Right ventricle myocardium inferior (tissue), 1 donor: ENCODE data around the gene ZNRF3. TPM values are rescaled to one million over a fixed set of nuclear protein-coding genes. Genes with fewer than 3 reads are reported as not detected.
A peak's percentile ranks its signal among the peaks of the same experiment; 100 is the strongest.
"Not testable (repeated sequence)": the region's sequence is repeated elsewhere in the genome, so short reads cannot be mapped to it uniquely, and the experiment has no call there.

Source experiments
- ATAC-seq: fragments of 200-7000 bp; cut with Tn5 transposase; one replicate; pipeline ENCODE4 v1.9.1; 2020; ENCODE audit warnings: mild to moderate bottlenecking, moderate library complexity
- DNase-seq: peaks from one replicate; pipeline ENCODE4 v3.0.0; 2021; ENCODE audit errors: missing footprints
- intact Hi-C: fragments of 100-400 bp; cut with DNase I; formaldehyde crosslinking; loops from one replicate; pipeline ENCODE4 v1.11.0; 2022
- total RNA-seq: library from RNA; stranded (reverse); fragmentation: NEBNext Ultra II Directional; extraction: Animal tissue kit (Norgen Biotek cat#: 25700); gene quantifications from one replicate; pipeline ENCODE4 v1.2.1, GENCODE V29; 2021
- donor health status: DM: no; HTN: yes; CAD: no; lungs with severe emphysema.

The ZNRF3 gene
- total RNA-seq, 1 donor from 2014 or later: 5.4 TPM

- intact Hi-C loops: no loop called here
- ATAC-seq (peak; percentile 10), DNase-seq (no peak)
These were observed 861 bp upstream of the ZNRF3 start for GRCh38 chr22:28882545-28882877.

DNA sequence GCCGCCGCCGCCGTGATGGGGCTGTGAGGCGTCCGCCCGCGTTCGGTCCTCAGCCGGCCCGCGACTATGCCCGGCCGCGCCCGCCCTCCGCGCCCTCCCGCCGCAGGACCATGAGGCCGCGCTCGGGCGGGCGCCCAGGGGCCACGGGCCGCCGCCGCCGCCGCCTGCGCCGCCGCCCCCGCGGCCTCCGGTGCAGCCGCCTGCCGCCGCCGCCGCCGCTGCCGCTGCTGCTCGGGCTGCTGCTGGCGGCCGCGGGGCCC, 215 bp downstream of the ZNRF3 start:
- intact Hi-C loops: no loop called here
- DNase-seq: no peak
- ATAC-seq: no peak

DNA sequence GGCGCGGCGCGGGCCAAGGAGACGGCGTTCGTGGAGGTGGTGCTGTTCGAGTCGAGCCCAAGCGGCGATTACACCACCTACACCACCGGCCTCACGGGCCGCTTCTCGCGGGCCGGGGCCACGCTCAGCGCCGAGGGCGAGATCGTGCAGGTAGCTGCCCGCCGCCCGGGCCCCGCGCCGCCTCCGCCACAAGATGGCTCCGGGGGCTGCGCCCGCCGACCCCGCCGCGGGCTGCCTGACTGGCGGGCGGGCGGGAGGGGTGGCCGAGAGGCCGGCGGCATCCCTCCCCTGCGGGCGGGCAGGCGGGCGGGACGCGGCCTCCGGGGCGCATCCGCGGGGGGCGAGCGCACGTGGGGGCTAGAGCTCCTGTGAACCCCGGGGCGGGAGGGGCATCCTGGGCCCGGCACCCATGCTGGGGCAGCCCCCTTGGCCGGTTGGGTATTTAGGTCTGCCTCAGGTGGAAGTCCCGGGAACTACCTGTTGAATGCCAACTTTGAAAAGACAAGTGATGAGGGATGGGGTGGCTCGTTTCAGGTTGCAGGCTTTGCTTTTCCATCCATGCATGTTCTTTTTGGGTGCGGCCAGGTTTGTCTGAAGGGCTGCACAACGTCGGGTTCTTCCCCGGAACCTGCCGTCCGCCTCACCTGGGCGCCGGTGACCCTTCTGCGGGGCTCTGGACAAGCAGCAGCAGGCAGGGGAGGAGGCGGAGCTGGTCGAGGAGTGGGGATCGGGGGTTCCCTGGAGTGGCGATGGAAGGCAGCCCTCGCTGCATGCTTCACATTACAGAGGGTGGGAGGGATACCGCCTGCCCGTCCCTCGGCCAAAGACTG, 760 bp downstream of the ZNRF3 start:
- ATAC-seq: no peak
- DNase-seq: peak; percentile 74
- intact Hi-C loops: no loop called here

- ATAC-seq (no peak), DNase-seq (no peak)
- intact Hi-C loops: no loop called here
These were observed 1.5 kb downstream of the ZNRF3 start for GRCh38 chr22:28884747-28885350.

DNA sequence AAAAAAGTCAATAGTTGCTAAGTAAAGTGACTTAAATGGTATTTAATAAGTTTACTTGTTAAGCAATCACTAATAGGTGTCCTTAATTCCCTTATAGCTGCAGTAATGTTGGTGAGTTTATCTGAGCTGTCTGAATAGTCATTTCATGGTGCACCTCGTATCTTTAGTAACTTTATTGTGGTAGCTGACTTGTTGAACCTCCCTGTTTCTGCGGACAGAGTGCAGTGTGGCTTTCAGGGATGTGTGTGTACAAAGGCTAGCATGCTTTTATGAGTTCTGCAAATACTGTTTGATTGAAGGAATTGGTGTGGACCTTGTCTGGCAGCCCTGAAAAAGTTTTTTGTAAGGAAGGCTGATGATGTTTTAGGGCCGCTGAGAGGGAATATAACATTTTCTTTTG, 2.6 kb downstream of the ZNRF3 start:
- DNase-seq: no peak
- no peak for ATAC-seq
- intact Hi-C loops: no loop called here

GRCh38 chr22:28886679-28887078, 3.3 kb downstream of the ZNRF3 start:
- DNase-seq, intact Hi-C loops, ATAC-seq: not testable (repeated sequence)

DNA sequence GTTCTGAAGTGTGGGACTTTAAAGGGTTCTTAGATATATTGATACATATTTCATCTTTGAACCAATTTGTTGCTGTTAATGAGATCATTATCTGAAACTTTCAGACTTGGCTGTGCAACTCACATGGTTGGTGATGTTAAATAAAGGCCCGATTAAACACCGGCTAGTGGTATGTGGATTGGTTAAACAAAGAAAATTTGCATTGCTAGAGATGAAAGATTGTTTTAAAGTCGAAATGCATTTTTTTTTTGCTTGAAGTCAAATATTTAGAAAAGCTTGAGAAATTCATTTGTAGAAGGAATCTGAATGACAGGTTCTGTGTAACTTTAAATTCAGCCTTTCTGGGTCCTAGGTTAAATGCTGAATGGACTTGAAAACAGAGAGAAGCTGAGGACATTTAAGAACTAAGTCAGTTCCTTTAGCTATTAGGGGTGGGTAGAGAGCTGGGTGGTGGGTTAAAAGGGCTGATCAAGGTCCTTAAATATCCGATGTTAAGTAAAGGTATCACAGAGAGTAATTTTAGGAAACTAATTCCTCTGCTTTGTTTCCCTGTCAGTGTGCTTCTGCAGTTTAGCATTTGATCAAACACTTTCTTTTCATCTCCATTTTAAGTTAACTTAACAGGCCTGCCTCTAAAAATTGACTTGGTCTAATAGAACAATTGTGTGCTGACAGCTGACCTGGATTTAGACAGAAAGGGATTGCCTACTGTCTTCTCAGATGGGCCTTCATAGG, 4.5 kb downstream of the ZNRF3 start:
- ATAC-seq (no peak), DNase-seq (no peak)
- intact Hi-C loops: no loop called here

DNA sequence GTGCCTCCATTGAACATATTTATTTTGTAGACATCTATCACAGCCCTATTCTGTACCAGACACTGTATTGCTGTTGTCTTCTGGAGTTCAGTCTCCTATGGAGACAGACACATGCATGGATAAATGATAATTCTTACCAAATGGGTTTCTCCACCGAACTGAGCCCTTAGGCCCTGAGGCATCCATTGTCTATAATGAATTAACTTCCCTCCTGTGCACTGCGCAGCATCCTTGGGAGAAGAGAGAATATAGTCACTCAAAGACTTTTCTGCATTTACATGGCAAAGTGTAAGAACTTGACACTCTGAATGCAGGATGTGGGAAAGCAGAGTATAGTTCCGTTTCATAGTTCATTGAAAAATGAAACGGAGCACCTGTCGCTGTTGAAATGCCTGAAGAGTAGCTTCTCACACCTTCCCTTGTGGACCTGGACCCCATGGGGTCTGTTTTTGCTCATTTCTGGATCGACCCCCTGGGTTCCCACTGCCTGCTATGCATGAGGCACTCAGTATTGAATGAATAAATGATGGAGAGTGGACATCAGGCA, 6.2 kb downstream of the ZNRF3 start:
- DNase-seq (no peak), ATAC-seq (no peak)
- intact Hi-C loops: no loop called here

DNA sequence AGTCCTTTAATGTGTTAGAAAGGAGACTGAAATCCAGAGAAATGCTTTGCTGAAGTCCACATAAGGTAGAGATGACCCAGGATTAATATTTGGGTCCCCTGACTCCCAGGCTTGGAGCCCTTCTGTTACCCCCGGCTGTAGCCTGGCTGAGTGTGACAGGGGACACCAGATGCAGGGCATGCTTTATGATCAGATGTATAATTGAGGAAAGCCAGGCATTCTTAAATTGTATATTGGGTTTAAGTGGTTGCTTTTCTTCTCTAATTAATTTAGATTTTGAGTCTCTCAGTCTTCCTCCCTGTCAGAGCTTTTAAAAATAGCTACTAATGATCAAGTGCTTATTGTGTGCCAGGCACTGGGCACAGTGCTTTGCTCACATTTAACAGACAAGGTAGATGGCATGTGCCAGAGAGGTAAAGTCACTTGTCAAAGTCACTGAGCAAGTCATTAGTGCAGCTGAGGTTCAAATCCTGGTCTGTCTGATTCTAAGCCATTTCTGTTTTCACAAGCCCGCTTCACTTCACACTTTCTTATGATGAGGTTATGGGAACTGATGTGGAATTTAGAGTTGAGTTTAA, 7.9 kb downstream of the ZNRF3 start:
- ATAC-seq (no peak), DNase-seq (no peak)
- intact Hi-C loops: no loop called here

DNA sequence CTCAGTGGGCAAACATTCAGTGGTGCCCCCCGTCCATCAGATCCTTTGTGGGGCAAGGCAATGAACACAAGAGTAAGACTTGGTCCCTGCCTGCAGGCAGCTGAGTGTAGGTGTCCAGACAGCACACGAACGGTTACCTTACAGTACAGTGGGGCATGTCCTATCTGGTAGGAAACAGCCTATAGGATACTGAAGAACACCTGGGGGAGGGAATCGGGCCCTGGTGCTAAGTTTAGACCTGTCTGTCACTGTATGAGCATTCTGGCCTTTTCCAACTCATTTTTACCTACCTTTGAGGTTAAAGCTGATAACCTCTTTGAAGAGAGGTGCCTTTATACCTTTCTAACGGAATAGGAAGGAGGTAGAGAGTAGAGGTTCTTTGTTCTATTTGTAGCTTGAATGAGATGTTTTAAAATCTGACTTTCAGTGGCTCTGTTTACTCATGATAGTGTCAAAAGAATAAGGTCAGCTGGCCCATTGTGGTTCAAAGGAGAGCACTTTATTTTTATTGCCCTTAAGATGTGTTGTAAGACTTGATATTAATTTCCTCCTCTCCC, 8.9 kb downstream of the ZNRF3 start:
- intact Hi-C loops: no loop called here
- ATAC-seq: no peak
- no peak for DNase-seq

DNA sequence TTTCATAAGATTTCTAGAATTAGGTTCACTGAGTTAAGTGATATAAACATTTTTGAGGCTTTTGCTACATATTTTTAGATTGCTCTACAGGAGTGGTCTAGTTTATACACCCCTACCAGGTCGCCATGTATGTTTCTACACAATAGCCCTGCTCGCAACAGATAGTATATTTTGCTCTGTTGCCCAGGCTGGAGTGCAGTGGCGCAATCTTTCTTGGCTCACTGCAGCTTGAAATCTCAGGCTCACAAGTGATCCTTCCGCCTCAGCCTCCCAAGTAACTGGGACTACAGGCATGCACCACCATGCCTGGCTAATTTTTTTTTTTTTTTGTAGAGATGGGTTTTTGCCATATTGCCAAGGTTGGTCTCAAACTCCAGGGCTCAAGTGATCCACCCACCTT, 10.4 kb downstream of the ZNRF3 start:
- no peak for DNase-seq
- no peak for ATAC-seq
- intact Hi-C loops: no loop called here

DNA sequence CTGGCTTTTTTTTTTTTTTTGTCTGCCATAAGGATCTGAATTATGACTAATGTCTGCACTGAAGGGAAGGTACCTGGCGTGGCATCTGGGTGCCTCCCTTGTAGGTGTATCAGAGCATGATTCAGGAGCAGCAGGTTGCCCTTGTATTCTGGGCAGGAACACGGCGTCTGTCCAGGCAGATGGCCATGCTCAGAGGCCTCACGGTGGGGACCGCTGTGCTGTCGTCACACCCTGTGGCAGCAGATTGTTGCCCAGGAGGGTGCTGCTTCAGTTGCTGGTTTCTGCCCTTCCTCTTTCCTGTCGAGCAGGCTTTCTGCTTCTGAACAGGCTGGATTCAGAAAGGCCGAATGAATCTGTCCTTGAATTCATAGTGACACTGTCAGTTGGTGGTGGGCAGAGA, 11.0 kb downstream of the ZNRF3 start:
- ATAC-seq (peak; percentile 56), DNase-seq (no peak)
- intact Hi-C loops: no loop called here

- no peak for ATAC-seq
- intact Hi-C loops: no loop called here
- DNase-seq: no peak
These were observed 11.4 kb downstream of the ZNRF3 start for GRCh38 chr22:28894807-28895206.

DNA sequence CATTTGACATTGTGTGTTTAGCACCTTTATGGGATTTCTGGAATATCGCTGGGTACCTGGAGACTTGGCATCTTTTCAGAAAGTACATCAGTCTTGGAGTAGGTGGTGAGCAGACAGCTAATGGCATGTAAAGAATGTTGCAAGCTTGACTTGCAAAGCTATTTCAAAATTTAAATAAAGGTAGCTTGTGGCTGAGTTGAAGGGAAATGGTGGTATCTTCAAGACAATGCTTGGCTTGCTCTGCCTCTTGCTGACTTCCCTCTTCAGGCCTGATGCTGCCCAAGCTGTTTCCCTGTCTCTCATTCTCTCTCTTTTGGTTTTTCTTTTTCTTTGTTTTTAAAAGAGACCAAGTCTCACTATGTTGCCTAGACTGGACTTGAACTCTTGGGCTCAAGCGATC, 13.2 kb downstream of the ZNRF3 start:
- DNase-seq: no peak
- ATAC-seq: no peak
- intact Hi-C loops: no loop called here

DNA sequence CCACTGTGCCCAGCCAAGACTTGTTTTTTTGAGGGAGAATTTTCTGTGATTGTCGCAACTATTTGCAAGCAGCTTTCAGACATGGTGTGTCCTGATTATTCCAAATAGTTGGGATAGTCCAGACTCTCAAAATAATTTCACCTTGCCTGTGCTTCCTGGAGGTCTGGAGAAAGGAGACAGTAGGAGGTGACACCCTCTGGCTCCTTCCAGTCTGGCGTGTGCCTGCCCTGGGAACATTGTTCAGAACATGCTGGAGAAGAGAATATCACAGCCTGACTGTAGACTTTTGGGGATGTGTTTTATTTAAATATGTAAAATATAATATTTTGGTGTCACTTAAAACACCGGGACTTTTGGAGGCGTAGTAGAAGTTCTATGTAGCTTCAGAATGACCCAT, 14.9 kb downstream of the ZNRF3 start:
- no peak for ATAC-seq
- intact Hi-C loops: no loop called here
- no peak for DNase-seq

- intact Hi-C loops: no loop called here
- DNase-seq (no peak), ATAC-seq (no peak)
These were observed 16.0 kb downstream of the ZNRF3 start for GRCh38 chr22:28899199-28899853.

GRCh38 chr22:28900379-28900925, 17.1 kb downstream of the ZNRF3 start:
- intact Hi-C loops: no loop called here
- ATAC-seq (no peak), DNase-seq (no peak)

DNA sequence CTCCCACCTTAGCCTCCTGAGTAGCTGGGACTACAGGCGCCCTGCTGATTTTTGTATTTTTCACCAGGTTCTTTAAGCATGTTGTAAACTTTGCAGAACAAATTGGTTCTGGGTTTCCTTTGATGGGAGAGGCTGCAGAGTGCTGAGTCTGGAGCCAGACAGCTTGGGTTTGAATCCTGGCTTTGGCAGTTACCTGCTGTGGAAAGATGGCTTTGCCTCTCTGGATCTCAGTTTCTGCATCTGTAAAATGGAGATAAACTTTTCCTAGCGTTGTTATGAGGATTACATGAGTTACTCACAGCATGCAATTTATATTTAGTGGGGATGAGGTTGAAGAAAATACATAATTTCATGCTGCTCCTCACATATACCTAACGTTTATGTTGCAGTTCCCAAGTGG, 19.1 kb downstream of the ZNRF3 start:
- no peak for ATAC-seq
- intact Hi-C loops: no loop called here
- DNase-seq: no peak

GRCh38 chr22:28903080-28903479, 19.7 kb downstream of the ZNRF3 start:
- ATAC-seq (peak; percentile 82), DNase-seq (peak; percentile 62)
- intact Hi-C loops: no loop called here
